GM23338 (cell line): ENCODE data around the gene ICAM2. TPM values are rescaled to one million over a fixed set of nuclear protein-coding genes. Genes with fewer than 3 reads are reported as not detected.

ENCODE experiments used
- ATAC-seq: fragments of 200-7000 bp; cut with Tn5 transposase; 3 replicates; pipeline ENCODE4 v1.9.1; 2020
- DNase-seq: peaks from one replicate; pipeline ENCODE4 v3.0.0-alpha.2; 2015; ENCODE audit warnings: low spot score
- H2AFZ ChIP-seq: fragments of 200-600 bp; sonication (generic); 2 replicates; pipeline ENCODE4 v1.8.0; 2016; ENCODE audit warnings: antibody characterized with exemption, mild to moderate bottlenecking, moderate library complexity
- H3F3A ChIP-seq: fragments of 200-600 bp; sonication (generic); replicated peaks from 2 replicates; pipeline ENCODE4 v1.8.0; 2017; ENCODE audit warnings: antibody characterized with exemption, mixed run types, low read depth
- H3K27ac ChIP-seq: fragments of 200-600 bp; sonication (generic); 2 replicates; pipeline ENCODE4 v1.6.1; 2016; ENCODE audit warnings: low read depth
- H3K27me3 ChIP-seq: fragments of 200-600 bp; sonication (generic); 2 replicates; pipeline ENCODE4 v1.8.0; 2016; ENCODE audit warnings: mild to moderate bottlenecking, mixed run types, moderate library complexity; ENCODE audit not compliant: insufficient read depth
- H3K36me3 ChIP-seq: fragments of 200-600 bp; sonication (generic); 2 replicates; pipeline ENCODE4 v1.8.0; 2016; ENCODE audit warnings: mild to moderate bottlenecking; ENCODE audit not compliant: insufficient read depth
- H3K4me1 ChIP-seq: fragments of 200-600 bp; sonication (generic); 2 replicates; pipeline ENCODE4 v1.8.0; 2016; ENCODE audit warnings: mild to moderate bottlenecking, moderate library complexity; ENCODE audit not compliant: insufficient read depth
- H3K4me2 ChIP-seq: fragments of 200-600 bp; sonication (generic); 2 replicates; pipeline ENCODE4 v1.7.1; 2017; ENCODE audit warnings: mixed run types
- H3K4me3 ChIP-seq: fragments of 200-600 bp; sonication (generic); 2 replicates; pipeline ENCODE4 v1.6.1; 2016; ENCODE audit warnings: mixed run types
- H3K79me2 ChIP-seq: fragments of 200-600 bp; sonication (generic); replicated peaks from 2 replicates; pipeline ENCODE4 v1.8.0; 2017; ENCODE audit warnings: mild to moderate bottlenecking; ENCODE audit not compliant: insufficient read depth
- H3K9me2 ChIP-seq: fragments of 200-600 bp; sonication (generic); 2 replicates; pipeline ENCODE4 v1.8.0; 2017; ENCODE audit not compliant: insufficient read depth
- H4K20me1 ChIP-seq: fragments of 200-600 bp; sonication (generic); replicated peaks from 2 replicates; pipeline ENCODE4 v1.8.0; 2017; ENCODE audit warnings: mild to moderate bottlenecking; ENCODE audit not compliant: insufficient read depth
- H3K27ac Mint-ChIP-seq: 2 replicates; pipeline ENCODE4 v1.8.0; 2020; ENCODE audit warnings: inconsistent platforms, mild to moderate bottlenecking, moderate library complexity, mixed read lengths
- H3K27me3 Mint-ChIP-seq: 3 replicates; pipeline ENCODE4 v1.8.0; 2022; ENCODE audit warnings: low read depth, mild to moderate bottlenecking, moderate library complexity, mixed read lengths, inconsistent platforms; ENCODE audit not compliant: insufficient read depth, poor library complexity
- H3K36me3 Mint-ChIP-seq: 3 replicates; pipeline ENCODE4 v1.8.0; 2021; ENCODE audit warnings: low read depth, mild to moderate bottlenecking, inconsistent platforms, moderate library complexity, mixed read lengths
- H3K4me1 Mint-ChIP-seq: 3 replicates; pipeline ENCODE4 v1.8.0; 2020; ENCODE audit warnings: mild to moderate bottlenecking, inconsistent platforms, mixed read lengths
- H3K4me3 Mint-ChIP-seq: 3 replicates; pipeline ENCODE4 v1.8.0; 2021; ENCODE audit warnings: moderate library complexity, mild to moderate bottlenecking, inconsistent platforms, mixed read lengths
- H3K9me3 Mint-ChIP-seq: 3 replicates; pipeline ENCODE4 v1.8.0; 2020; ENCODE audit warnings: moderate library complexity, mild to moderate bottlenecking, inconsistent platforms, mixed read lengths
- CTCF ChIP-seq, 2 experiments: fragments of 200-600 bp in 1 of 2; sonication (generic) in 1 of 2; conservative IDR thresholded peaks; 2 replicates each; pipeline versions ENCODE4 v1.5.1 to v1.6.1; 2016 to 2017; ENCODE audit warnings: antibody characterized with exemption in 2 of 2, low read depth in 2 of 2, mild to moderate bottlenecking in 2 of 2, moderate library complexity in 1 of 2
- NANOG ChIP-seq: IDR thresholded peaks from 2 replicates; pipeline ENCODE4 v1.6.1; 2016; ENCODE audit warnings: antibody characterized with exemption, borderline replicate concordance
- STAT1 ChIP-seq: IDR thresholded peaks from one replicate; pipeline ENCODE4 v1.6.1; 2016; ENCODE audit warnings: antibody characterized with exemption; ENCODE audit not compliant: unreplicated experiment
- ZNF114 ChIP-seq: fragments of 250-450 bp; sonication (Bioruptor Pico); IDR thresholded peaks from 2 replicates; pipeline ENCODE4 v1.5.0; 2020; ENCODE audit warnings: mild to moderate bottlenecking, moderate library complexity
- polyA plus RNA-seq: library from polyadenylated mRNA; unstranded; fragments of >200 nt; fragmentation: Nextera tagmentation; extraction: Ambion mirVana; gene quantifications from 2 replicates; pipeline ENCODE4 v1.2.1, GENCODE V29; 2016
- total RNA-seq: library from RNA; depleted of rRNA; stranded (reverse); fragments of >200 nt; shearing (Covaris generic); gene quantifications from 2 replicates; pipeline ENCODE4 v1.2.3, GENCODE V29; 2014

ICAM2 gene
- total and polyA plus RNA-seq, 2 experiments from 2014 or later = 0.31 to 0.86 TPM

- no peak overlapping the region for H2AFZ ChIP-seq
- TF ChIP-seq CTCF (conservative IDR thresholded peaks at IDR 0.05; ENCODE audit: low read depth in 2 of 2) (0 out of 4 replicates have a peak, but pooled peaks of 1 of the 2 experiments have one; percentile 15), NANOG (no peak)
Observed at GRCh38 chr17:64016231-64016784, 4.1 kb downstream of the ICAM2 start.

GRCh38 chr17:64015447-64015846 is 5.0 kb downstream of the ICAM2 start:
- Histone ChIP-seq H2AFZ (no peak overlapping the region), H3K4me3 (no peak overlapping the region), H3F3A (no peaks in the 10 kb centered on the region), H3K27me3 (no peaks in the 10 kb centered on the region), H3K9me2 (no peaks in the 10 kb centered on the region), H3K4me1 (peaks cover 3% of the 10 kb centered on the region; the same call in 1 of the 2 replicates), H3K36me3 (no peaks in the 10 kb centered on the region), H4K20me1 (no peaks in the 10 kb centered on the region), H3K79me2 (no peaks in the 10 kb centered on the region), H3K27ac (no peak overlapping the region), H3K4me2 (no peak overlapping the region)
- Mint-ChIP-seq H3K36me3 (no peaks in the 10 kb centered on the region), H3K9me3 (no peaks in the 10 kb centered on the region), H3K27me3 (peaks cover 6% of the 10 kb centered on the region), H3K27ac (no peak overlapping the region), H3K4me3 (no peak overlapping the region), H3K4me1 (peaks cover 8% of the 10 kb centered on the region)
- ATAC-seq (no peak), DNase-seq (no peak)
- TF ChIP-seq CTCF (conservative IDR thresholded peaks at IDR 0.05; ENCODE audit: low read depth in 2 of 2) (no peak), STAT1 (no peak), ZNF114 (CRISPR knock-in tag) (no peak), NANOG (no peak)

More at GRCh38 chr17:64016231-64016784, 4.1 kb downstream of the ICAM2 start:
- H3K27ac ChIP-seq = no peak overlapping the region
- DNase-seq (no peak), ATAC-seq (no peak)
- no peak overlapping the region for H3K4me2 ChIP-seq
- no peaks in the 10 kb centered on the region for H4K20me1 ChIP-seq
- no peak overlapping the region for H3K4me3 ChIP-seq
- H3K27ac Mint-ChIP-seq = no peak overlapping the region
- peaks cover 8% of the 10 kb centered on the region for H3K4me1 Mint-ChIP-seq
- H3K79me2 ChIP-seq = no peaks in the 10 kb centered on the region
- no peaks in the 10 kb centered on the region for H3K36me3 Mint-ChIP-seq
- H3K4me1 ChIP-seq = peaks cover 3% of the 10 kb centered on the region; the same call in 1 of the 2 replicates
- no peaks in the 10 kb centered on the region for H3K9me2 ChIP-seq
- H3K27me3 ChIP-seq = no peaks in the 10 kb centered on the region
- H3F3A ChIP-seq = no peaks in the 10 kb centered on the region
- peaks cover 8% of the 10 kb centered on the region for H3K27me3 Mint-ChIP-seq
- H3K4me3 Mint-ChIP-seq = no peak overlapping the region
- no peaks in the 10 kb centered on the region for H3K36me3 ChIP-seq
- no peaks in the 10 kb centered on the region for H3K9me3 Mint-ChIP-seq
